Activated gamma-delta T cell treated with Interleukin-2 at 50 U/mL for 16 hours (primary cell): ENCODE data around the gene ANXA7.
A peak's percentile ranks its signal among the peaks of the same experiment; 100 is the strongest.

ENCODE experiments used
- DNase-seq: peaks from one replicate; pipeline ENCODE4 v3.0.0-alpha.2; 2020

The ANXA7 gene

GRCh38 chr10:73413528-73414229 is at the start of gene ANXA7:
ANXA7 (minus strand) TSS chr10:73414058; CDS start chr10:73400856, 13,202 bp downstream.
- DNase-seq, result peak; percentile 92

- no peak for DNase-seq
Observed at GRCh38 chr10:73460897-73461296, 47.0 kb upstream of the ANXA7 start.

GRCh38 chr10:73459683-73460314 is 45.9 kb upstream of the ANXA7 start:
- no peak for DNase-seq

GRCh38 chr10:73456187-73456890 is 42.5 kb upstream of the ANXA7 start:
- no peak for DNase-seq

- DNase-seq, result no peak
Observed at GRCh38 chr10:73449113-73449512, 35.3 kb upstream of the ANXA7 start.

GRCh38 chr10:73448384-73448783 is 34.5 kb upstream of the ANXA7 start:
- no peak for DNase-seq

- no peak for DNase-seq
Observed at GRCh38 chr10:73446926-73447325, 33.1 kb upstream of the ANXA7 start.

- DNase-seq, result no peak
Observed at GRCh38 chr10:73444457-73444856, 30.6 kb upstream of the ANXA7 start.

- DNase-seq, result no peak
Observed at GRCh38 chr10:73439605-73440312, 25.9 kb upstream of the ANXA7 start.

- DNase-seq, result no peak
Observed at GRCh38 chr10:73439055-73439454, 25.2 kb upstream of the ANXA7 start.

- no peak for DNase-seq
Observed at GRCh38 chr10:73433538-73433867, 19.6 kb upstream of the ANXA7 start, which contains the start of gene MSS51. MSS51 (minus strand) TSS chr10:73433561; CDS start chr10:73428284, 5,277 bp downstream.

GRCh38 chr10:73432646-73433537 is 19.0 kb upstream of the ANXA7 start:
- no peak for DNase-seq

GRCh38 chr10:73426318-73426717 is 12.5 kb upstream of the ANXA7 start:
- DNase-seq, result no peak

- DNase-seq, result no peak
Observed at GRCh38 chr10:73424478-73424877, 10.6 kb upstream of the ANXA7 start.

GRCh38 chr10:73423309-73423708 is 9.5 kb upstream of the ANXA7 start:
- no peak for DNase-seq

- DNase-seq, result no peak
Observed at GRCh38 chr10:73416571-73416970, 2.7 kb upstream of the ANXA7 start.

GRCh38 chr10:73414230-73414945 is 530 bp upstream of the ANXA7 start:
- no peak for DNase-seq

- peak; percentile 32 for DNase-seq
Observed at GRCh38 chr10:73413108-73413527, 740 bp downstream of the ANXA7 start.

- DNase-seq, result no peak
Observed at GRCh38 chr10:73410897-73411296, 3.0 kb downstream of the ANXA7 start.

GRCh38 chr10:73408978-73409521 is 4.8 kb downstream of the ANXA7 start:
- no peak for DNase-seq

GRCh38 chr10:73408061-73408460 is 5.8 kb downstream of the ANXA7 start:
- DNase-seq, result no peak
